ENCODE results near the gene PGPEP1.
"Not testable (repeated sequence)": the region's sequence is repeated elsewhere in the genome, so short reads cannot be mapped to it uniquely, and the experiment has no call there.

PGPEP1 gene

GRCh38 chr19:18332917-18333530, 7.4 kb upstream of the PGPEP1 start:
- no peak for DNase-seq (ENCODE audit: low read depth in 3 of 3)

DNA sequence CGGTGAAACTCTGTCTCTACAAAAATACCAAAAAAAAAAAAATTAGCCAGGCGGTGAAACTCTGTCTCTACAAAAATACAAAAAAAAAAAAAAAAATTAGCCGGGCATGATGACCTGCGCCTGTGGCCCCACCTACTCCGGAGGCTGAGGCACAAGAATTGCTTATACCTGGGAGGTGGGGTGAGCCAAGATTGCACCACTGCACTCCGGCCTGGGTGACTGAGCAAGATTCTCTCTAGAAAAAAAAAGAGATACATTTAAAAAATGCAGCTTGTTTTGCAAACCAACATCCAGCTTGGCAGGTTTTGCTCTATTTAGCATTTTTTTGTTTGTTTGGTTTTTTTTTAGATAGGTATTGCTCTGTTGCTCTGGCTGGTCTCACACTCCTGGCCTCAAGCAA, 6.7 kb upstream of the PGPEP1 start:
- DNase-seq (ENCODE audit: low read depth in 3 of 3) = no peak

DNA sequence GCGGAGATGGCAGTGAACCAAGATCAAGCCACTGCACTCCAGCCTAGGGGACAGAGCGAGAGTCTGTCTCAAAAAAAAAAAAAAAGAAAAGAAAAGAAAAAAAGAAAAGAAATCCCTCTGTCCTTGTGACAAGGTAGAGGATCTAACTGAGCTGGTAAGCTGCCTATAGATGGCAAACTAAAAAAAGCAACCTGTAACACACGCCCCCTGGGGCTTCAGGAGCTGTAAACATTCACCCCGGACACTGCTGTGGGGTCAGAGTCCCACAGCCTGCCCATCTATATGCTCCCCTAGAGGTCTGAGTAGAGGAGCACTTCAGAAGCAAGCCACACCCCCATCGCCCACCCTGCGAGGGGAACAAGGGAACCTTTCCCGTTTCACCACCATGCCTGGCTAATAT, 4.3 kb upstream of the PGPEP1 start:
- no peak for DNase-seq (ENCODE audit: low read depth in 3 of 3)

DNA sequence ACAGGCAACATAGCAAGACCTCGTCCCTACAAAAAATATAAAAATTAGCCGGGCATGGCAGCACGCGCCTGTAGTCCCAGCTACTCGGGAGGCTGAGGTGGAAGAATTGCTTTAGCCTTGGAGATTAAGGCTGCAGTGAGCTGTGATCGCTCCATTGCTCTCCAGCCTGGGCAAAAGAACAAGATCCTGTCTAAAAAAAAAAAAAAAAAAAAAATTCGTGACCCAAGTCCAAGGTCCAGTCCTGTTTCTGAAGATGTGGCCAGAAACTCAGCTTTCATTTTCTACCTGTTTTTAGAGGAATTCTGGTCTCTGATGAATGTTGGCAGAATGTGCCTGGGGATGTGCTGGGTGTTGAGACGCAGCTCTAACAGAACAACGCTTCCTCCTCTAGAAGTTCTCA, 1.9 kb upstream of the PGPEP1 start:
- no peak for DNase-seq (ENCODE audit: low read depth in 3 of 3)

DNA sequence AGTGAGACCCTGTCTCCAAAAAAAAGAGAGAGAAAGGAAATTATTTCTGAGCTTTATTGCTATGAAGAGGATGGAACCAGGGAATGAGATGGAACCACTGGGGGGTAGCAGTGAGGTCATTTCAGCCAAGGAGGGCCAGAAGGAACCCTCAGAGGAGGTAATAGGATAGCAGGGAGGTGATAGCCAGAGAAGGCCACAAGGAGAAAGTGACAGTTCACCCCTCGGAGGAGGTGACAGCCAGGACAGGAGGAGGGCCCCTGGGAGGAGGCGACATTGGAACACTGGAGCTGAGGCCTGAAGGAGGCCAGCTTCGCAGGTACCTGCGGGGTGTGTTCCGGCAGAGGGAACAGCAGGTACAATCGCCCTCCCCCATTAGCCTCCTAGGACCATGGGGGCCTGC, 675 bp upstream of the PGPEP1 start:
- no peak for DNase-seq (ENCODE audit: low read depth in 3 of 3)

- peak in 2 of 3 experiments; percentile 49 to 67 for DNase-seq (ENCODE audit: low read depth in 3 of 3)
These were observed 831 bp downstream of the PGPEP1 start for GRCh38 chr19:18340990-18341868.

DNA sequence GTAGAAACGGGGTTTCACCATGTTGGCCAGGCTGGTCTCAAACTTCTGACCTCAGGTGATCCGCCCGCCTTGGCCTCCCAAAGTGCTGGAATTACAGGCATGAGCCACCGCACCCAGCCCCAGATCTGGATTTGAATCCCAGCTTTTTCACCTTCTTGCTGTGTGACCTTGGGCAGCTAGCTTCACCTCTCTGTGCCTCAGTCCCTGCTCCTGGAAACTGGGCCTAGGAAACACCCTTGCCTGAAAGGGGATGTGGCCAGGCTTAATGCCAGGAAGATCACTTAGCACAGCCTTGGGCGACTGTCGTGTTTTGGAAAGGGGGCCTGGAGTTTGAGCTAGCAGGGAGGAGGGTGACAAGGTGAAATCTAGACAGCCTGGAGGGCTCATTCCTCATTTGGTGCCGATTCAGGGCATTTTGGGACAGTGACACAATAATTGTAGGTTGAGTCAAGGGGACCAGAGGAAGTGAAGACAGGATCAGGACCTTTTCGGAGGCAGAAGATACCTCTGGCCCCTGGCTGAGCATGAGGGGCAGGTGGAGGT, 1.8 kb downstream of the PGPEP1 start:
- no peak for DNase-seq (ENCODE audit: low read depth in 3 of 3)

DNA sequence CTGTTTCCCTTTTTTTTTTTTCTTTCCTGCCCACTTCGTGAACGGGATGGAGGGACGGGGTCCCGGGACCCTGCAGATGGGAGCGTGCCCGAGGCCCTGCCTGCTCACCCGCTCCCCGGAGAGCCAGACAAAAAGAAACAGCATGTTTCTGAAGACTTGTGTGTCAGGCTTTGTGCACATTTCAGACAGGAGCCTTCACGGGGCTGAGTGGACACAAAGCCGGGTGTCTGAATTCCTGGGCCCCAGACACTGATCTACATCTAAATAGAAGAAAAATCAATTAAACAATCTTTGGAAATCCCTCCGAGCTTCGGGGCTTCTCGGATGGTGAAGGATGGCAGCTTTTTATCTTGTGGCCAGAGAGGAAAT, 4.2 kb downstream of the PGPEP1 start:
- DNase-seq (ENCODE audit: low read depth in 3 of 3) = no peak

DNA sequence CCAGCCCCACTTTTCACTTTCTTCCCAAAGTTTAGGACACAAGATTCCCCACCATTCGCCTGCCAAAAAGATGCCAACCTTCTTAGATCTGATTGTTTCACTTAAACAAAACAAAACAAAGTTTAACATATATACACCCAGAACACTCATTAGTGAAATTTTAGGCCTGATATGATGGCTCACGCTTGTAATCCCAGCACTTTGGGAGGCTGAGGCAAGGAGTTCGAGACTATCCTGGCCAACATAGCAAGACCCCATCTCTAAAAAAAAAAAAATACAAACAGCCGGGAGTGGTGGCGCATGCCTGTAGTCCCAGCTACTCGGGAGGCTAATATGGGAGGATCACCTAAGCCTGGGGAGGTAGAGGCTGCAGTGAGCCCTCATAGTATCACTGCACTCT, 4.9 kb downstream of the PGPEP1 start:
- no peak for DNase-seq (ENCODE audit: low read depth in 3 of 3)

DNA sequence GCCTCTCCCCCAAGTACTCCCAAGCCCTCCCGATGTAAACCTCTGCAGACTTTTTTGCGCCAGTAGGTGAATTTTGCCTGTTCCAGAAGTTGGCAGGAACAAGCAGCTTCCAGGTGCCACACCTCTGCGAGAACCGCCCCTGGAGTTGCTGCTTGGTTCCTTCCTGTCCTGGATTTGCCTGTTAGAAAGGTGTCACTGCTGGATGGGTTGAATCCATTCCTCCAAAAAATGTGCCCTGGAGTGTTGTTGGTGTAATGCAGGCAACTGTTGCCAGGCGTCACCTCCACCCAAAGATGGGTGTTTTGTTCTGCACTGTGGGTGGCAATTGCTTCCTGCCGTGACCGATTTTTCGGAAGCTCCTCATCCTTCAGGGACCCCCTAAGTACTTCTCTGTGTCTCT, 5.7 kb downstream of the PGPEP1 start:
- DNase-seq (ENCODE audit: low read depth in 3 of 3) = no peak

GRCh38 chr19:18348171-18348570, 7.8 kb downstream of the PGPEP1 start:
- no peak for DNase-seq (ENCODE audit: low read depth in 3 of 3)

DNA sequence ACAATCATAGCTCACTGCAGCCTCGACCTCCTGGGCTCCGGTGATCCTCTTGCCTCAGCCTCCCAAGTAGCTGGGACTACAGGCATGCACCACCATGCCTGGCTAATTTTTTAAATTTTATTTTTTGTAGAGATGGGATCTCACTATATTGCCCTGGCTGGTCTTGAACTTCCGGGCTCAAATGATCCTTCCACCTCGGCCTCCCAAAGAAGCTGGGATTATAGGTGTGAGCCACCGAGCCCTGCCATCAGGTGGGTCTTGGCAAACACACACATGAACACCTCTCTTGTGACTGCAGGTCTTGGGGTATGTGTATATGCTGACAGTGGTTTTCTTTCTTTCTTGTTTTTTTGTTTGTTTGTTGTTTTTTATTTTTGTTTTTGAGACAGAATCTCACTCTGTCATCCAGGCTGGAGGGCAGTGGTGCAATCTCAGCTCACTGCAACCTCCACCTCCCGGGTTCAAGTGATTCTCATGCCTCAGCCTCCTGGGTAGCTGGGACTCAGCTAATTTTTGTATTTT, 8.5 kb downstream of the PGPEP1 start:
- not testable (repeated sequence) for DNase-seq (ENCODE audit: low read depth in 3 of 3)

DNA sequence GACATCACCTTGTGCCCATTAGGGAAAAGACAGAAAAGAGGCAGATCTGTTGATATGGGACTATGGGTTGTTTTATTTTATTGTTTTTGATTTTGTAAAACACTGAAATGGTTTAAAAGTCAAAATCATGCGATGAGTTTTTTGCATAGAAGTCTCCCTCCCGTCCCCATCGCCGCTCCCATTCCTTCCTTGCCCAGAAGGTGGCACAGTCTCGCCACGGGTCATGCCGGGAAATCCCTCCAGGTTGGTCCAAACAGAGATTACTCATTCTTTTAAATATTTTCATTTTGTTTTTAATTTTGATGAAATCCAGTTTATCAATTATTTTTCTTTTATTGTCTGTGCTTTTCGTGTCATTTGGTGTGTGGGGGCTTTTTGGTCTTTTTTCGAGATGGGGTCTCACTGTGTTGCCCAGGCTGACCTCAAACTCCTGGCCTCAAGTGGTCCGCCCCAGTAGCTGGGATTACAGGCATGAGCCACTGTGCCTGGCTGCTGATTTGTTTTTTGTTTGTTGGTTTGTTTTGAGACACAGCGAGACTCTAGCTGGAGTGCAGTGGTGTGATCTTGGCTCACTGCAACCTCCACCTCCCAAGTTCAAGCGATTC, 9.2 kb downstream of the PGPEP1 start:
- DNase-seq (ENCODE audit: low read depth in 3 of 3) = peak in 1 of 3 experiments; percentile 36

DNA sequence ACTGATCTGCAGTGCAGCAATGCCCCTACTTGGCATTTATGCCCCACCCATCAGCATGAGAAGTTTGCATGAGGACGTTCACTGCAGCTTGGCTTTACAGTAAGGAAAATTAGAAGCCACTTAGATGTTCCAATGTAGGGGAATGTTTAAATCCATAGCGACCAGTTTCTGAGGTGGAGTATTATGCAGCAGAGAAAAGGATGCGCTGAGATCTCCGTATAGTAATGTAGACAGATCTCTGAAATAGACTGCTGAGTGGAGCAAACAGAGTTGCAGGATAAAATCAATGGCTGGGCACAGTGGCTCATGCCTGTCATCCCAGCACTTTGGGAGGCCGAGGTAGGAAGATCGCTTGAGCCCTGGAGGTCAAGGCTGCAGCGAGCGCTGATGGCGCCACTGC, 10.1 kb downstream of the PGPEP1 start:
- no peak for DNase-seq (ENCODE audit: low read depth in 3 of 3)

DNA sequence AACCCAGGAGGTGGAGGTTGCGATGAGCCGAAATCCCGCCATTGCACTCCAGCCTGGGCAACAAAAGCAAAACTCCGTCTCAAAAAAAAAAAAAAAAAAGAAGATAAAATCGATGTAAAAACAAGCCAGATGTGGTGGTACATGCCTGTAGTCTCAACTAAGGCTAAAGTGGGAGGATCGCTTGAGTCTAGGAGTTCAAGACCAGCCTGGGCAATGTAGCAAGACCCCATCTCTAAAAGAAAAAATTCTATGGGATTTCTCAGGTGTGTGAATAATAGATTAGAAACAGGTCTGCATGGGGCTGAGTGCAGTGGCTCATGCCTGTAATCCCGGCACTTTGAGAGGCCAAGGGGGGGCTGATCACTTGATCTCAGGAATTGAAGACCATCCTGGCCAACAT, 11.1 kb downstream of the PGPEP1 start:
- no peak for DNase-seq (ENCODE audit: low read depth in 3 of 3)

- no peak for DNase-seq (ENCODE audit: low read depth in 3 of 3)
These were observed 13.1 kb downstream of the PGPEP1 start for GRCh38 chr19:18353378-18354005.

DNA sequence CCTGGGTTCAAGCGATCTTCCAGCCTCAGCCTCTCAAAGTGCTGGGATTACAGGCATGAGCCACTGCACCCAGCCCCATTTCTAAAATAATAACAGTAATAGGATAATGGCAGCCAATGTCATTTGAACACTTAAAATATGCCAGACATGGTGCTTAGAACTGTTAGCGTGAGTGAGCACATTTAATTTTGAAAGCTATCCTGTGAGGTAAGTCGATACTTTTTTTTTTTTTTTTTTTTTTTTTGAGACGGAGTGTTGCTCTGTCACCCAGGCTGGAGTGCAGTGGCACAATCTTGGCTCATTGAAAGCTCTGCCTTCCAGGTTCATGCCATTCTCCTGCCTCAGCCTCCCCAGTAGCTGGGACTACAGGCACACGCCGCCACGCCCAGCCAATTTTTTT, 14.3 kb downstream of the PGPEP1 start:
- not testable (repeated sequence) for DNase-seq (ENCODE audit: low read depth in 3 of 3)

DNA sequence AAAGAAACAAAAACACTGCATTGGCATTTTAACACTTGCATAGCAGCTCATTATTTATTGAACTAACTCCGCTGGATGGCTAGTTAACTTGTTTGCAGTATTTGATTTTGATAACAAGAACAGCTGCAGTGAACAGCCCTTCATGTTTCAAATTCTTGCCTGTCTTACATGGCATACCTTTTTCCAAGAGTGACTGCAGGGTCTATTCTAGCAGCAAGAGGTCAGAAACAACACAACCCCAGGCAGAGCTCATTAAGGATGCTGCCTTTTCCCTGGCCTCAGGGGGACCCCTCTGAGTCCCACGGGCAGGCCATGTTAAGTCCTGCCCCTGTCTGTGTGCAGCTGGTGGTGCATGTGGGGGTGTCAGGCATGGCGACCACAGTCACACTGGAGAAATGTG, 16.6 kb downstream of the PGPEP1 start:
- DNase-seq (ENCODE audit: low read depth in 3 of 3) = no peak

GRCh38 chr19:18361646-18362045, 21.2 kb downstream of the PGPEP1 start:
- no peak for DNase-seq (ENCODE audit: low read depth in 3 of 3)

DNA sequence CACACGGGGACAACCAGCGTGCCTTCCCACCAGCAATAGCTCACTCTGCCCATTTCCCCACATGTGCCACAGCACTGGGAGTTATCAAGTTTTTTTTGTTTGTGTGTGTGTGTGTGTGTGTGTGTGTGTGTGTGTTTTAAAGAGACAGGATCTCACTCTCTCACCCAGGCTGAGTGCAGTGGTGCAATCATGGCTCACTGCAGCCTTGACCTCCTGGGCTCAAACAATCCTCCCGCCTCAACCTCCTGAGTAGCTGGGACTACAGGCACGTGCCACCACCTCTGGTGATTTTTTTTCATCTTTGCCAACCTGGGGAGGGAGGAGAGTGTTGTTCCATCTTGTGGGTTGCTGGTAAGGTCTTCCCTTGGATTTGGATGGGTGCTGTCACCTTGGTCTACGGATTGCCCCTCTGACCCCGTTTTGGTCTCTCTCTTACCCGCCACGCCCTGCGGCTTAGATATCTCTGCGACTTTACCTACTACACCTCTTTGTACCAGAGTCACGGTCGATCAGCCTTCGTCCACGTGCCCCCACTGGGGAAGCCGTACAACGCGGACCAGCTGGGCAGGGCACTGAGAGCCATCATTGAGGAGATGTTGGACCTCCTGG, 22.6 kb downstream of the PGPEP1 start:
- DNase-seq (ENCODE audit: low read depth in 3 of 3) = no peak

DNA sequence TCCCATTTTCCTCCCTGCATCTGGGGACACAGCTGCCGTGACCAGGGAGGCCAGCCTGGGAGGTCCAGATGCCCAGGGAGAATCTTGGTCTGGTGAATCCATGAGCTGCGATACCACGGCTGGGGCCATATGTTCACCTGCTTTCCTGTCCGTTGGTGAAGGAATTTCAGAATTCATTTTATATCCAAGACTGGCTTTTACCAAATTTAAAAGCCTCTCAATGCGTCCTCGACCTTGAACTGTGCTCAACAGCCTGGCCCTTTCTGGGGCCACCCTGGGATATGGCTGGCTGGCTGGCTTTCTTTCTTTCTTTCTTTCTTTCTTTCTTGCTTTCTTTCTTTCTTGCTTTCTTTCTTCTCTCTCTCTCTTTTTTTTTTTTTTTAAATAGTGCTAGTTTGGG, 23.4 kb downstream of the PGPEP1 start:
- DNase-seq (ENCODE audit: low read depth in 3 of 3) = no peak

Measured in stimulated activated CD4-positive, alpha-beta T cell treated with anti-CD3 and anti-CD28 coated beads, TNF-alpha, amount 100 ng/mL, for 24 hours (primary cell).